GM19240 (cell line): ENCODE measurements around the gene MESP2.
"Not testable (repeated sequence)": the region's sequence is repeated elsewhere in the genome, so short reads cannot be mapped to it uniquely, and the experiment has no call there.

ENCODE experiments used
- DNase-seq: peaks from one replicate; pipeline ENCODE4 v3.0.0; 2011; ENCODE audit warnings: low spot score; ENCODE audit not compliant: insufficient read length

MESP2 gene

GRCh38 chr15:89777782-89778380 is 1.7 kb downstream of the MESP2 start:
- no peak for DNase-seq

- no peak for DNase-seq
Observed at GRCh38 chr15:89778861-89779260, 2.7 kb downstream of the MESP2 start.

GRCh38 chr15:89780601-89781000 is 4.5 kb downstream of the MESP2 start:
- DNase-seq: no peak

DNA sequence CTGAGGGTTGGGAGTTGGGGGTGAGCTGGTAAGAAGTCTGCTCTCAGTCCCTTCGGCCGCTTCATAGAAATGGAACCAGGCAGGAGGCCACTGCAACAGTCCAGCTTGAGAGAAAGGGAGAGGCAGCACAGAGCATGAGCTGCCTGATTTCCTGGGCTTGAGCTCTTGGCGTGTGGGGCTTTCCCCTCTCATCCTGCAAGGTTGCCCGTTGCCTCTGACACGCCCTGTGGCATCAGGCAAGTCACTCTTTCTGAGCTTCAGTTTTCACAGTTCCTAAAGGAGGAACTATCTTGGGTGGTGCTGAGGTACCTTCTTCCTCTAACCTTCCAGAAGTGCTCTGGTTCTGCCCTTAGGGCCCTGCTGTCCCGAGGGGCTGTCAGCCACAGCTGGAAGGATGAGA is 4.9 kb downstream of the MESP2 start:
- DNase-seq: no peak

- no peak for DNase-seq
Observed at GRCh38 chr15:89781891-89782618, 5.9 kb downstream of the MESP2 start.

DNA sequence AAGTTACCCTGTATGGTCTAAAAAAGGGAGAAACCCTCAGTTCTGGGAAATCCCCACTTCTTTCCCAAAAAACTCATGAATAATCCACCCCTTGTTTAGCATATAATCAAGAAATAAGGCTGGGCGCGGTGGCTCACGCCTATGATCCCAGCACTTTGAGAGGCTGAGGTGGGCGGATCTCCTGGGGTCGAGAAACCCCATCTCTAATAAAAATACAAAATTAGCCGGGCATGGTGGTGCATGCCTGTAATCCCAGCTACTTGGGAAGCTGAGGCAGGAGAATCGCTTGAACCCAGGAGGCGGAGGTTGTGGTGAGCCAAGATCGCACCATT is 6.5 kb downstream of the MESP2 start:
- not testable (repeated sequence) for DNase-seq

DNA sequence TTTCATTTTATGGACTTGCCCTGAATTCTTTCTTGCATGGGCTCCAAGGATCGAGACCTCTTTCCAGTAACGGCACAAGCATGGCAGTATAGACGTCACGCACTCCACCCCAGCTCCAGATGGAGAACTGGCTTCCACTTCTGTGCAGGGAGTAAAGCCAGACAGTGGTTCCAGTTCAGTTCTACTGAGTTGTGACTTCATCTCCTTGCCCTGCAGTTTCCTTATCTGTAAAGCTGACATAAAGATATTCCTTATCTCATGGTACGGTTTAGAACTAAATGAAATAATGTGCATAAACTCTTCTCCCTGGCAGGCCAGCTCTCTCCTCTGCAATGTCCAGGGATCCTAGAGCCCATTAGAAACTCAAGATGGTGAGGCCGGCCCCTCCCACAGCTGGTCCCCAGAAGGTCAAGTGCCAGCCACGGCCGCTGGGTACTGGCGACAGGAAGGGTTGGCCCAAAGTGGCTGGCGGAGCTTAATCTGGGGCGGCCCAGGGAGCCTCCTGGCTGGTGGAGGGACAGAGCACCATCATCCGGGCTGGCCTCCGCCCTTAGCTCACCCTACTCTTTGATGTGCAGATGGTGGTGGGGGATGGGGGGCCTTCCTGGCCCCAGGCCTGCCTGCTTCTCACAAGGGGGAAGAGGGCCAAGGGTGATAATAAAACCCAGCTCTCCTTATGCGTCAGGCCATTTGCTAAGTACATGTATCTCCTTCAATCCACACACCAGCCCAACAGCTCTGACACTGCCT is 7.2 kb downstream of the MESP2 start:
- no peak for DNase-seq

DNA sequence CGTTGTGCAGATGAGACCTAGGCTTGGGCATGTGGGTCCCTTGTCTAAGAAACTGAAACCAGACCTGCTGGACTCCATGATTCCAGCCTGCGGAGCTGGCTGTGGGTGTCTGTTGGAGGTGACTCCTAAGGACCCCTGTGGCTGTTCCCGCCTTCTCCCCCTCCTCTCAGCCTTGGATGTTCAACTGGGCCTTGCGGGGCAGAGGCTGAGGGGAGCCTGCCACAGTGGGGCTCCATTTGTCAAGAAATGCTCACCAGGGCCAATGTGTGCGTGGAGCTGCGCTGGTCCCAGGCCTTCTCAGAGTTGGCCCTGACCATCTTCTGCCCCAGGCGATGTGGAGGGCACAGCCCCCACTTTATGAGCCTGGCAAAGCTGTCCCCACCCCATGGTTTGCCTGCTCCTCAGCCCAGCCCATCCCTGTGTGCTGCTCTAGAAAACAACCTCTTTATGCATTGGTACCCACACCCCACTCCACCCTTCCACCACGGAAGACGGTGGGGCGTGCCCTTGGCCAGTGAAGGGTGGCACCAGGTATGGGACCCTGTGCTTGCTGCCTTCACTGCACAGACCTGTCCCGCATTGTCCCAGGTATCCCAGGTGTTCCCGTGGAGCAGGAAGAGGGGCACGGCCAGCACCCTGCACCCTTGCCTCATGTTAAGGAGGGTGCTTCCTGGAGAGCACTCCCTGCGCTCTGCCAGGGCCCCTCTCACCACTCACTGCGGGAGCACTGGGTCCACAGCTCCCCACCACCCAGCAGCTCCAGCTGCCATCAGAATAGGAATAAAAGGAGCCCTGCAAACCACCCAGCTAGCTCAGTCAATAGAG is 7.9 kb downstream of the MESP2 start:
- no peak for DNase-seq

DNA sequence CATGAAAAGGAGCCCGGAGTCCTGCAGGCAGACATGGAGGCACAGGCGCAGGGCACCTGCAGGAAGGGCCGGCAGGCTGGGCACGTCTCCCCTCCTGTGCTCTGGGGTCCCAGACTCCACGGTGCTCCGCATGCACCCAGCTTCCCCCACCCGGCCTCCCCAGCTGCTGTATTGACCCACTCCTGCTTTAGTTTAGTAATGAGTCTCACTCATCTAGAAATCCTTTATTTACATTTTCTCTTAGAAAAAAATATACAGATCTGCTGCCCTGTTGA is 8.5 kb downstream of the MESP2 start:
- no peak for DNase-seq

DNA sequence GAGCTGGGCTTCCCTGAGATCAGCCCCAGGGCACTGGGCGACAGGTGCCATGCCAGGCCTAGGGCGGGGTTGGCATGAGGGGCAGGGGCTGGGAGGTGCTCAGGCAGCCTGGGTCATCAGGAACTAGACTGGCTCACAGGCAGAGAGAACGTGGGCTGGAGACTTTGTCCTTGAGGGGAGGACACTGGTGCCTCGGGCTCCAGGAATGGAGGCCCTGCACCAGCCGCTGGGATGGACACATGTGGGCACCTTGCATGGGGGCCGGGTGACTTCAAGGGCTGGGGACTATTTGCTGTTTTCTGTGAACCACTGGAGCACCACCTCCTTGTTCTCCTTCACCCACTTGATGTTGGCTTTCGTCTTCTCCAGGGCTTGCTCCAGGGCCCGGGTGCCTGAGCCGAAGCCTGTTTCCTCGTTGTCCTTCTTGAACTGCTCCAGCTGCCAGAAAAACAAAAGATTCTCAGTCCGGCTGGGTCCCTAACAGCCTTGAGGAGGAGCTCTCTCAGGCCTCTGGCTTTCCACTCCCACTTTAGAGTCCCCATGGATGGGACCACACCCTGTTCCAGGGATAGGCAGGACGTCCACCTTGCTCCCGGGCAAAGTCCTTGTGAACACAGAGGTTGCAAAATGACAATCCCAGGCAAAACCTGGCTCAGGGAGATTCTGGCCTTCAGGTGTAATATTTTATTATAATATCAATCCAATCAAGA is 9.1 kb downstream of the MESP2 start:
- no peak for DNase-seq

GRCh38 chr15:89785774-89786140 is 9.6 kb downstream of the MESP2 start:
- DNase-seq: no peak

GRCh38 chr15:89787944-89788343 is 11.8 kb downstream of the MESP2 start:
- DNase-seq: no peak

GRCh38 chr15:89788585-89788984 is 12.5 kb downstream of the MESP2 start:
- not testable (repeated sequence) for DNase-seq

- no peak for DNase-seq
Observed at GRCh38 chr15:89790206-89790605, 14.1 kb downstream of the MESP2 start.

GRCh38 chr15:89790661-89791060 is 14.5 kb downstream of the MESP2 start:
- no peak for DNase-seq

GRCh38 chr15:89792106-89792805 is 16.1 kb downstream of the MESP2 start:
- DNase-seq: no peak

GRCh38 chr15:89794627-89795241 is 18.6 kb downstream of the MESP2 start:
- no peak for DNase-seq

GRCh38 chr15:89795996-89796395 is 19.9 kb downstream of the MESP2 start:
- no peak for DNase-seq

- DNase-seq: no peak
Observed at GRCh38 chr15:89797678-89798201, 21.6 kb downstream of the MESP2 start.
